ENCODE measurements around the gene ZAR1. TPM values are rescaled to one million over a fixed set of nuclear protein-coding genes. Genes with fewer than 3 reads are reported as not detected.

The ZAR1 gene
- total RNA-seq, 1 experiment from 2014 or later: 0.47 TPM

DNA sequence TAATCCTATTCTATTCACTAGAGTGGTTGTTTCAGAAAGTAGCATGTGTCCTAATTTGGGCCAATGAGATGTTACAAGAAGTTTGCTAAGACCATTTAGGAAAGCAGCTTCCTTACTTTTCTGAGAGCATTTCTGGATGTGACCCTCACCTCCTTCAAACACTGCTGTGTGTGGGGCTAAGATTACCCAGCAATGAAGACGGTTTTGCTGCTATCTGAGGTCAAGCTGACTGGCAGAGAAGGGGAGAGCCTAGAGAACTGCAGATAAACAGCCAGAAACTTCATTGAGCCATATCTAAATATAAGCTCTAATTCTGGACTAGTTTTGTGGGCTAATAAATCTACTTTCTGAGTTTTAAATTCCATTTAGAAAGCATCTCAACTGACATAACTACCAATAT is 36.4 kb downstream of the ZAR1 start:
- CTCF ChIA-PET: no interaction called here
- Histone ChIP-seq H4K20me1 (ENCODE audit: insufficient read depth) (no peaks in the 10 kb centered on the region), H3K36me3 (ENCODE audit: control insufficient read depth in 1 of 2, insufficient read depth in 2 of 2, low read length in 2 of 2) (peaks cover 11 to 23% of the 10 kb centered on the region in 2 experiments), H2AFZ (ENCODE audit: low read depth, low read length, poor library complexity, severe bottlenecking) (no peak overlapping the region), H3K79me2 (ENCODE audit: insufficient read depth, low read length) (no peaks in the 10 kb centered on the region), H3K9me3 (ENCODE audit: control insufficient read depth in 1 of 2, insufficient read depth in 1 of 2, low read depth in 1 of 2, low read length in 2 of 2) (no peaks in the 10 kb centered on the region), H3K4me3 (replicated peaks in 1 of 2; ENCODE audit: low read depth in 1 of 2, low read length in 2 of 2) (no peak overlapping the region), H3K9ac (ENCODE audit: low read length) (no peak overlapping the region), H3K4me2 (ENCODE audit: low read length) (no peak overlapping the region), H3K27me3 (ENCODE audit: insufficient read depth, low read length) (no peaks in the 10 kb centered on the region), H3K27ac (ENCODE audit: low read depth, low read length) (no peak overlapping the region), H3K9me2 (ENCODE audit: insufficient read depth) (no peaks in the 10 kb centered on the region), H3K4me1 (ENCODE audit: control insufficient read depth in 1 of 2, insufficient read depth in 2 of 2, low read length in 2 of 2) (no peaks in the 10 kb centered on the region)
- no peak for DNase-seq (ENCODE audit: low read depth, low spot score)
- RAD21 ChIA-PET (ENCODE audit: low non-redundant PET in 1 of 2, low total read pairs in 2 of 2, uncharacterized antibody in 2 of 2, unreplicated experiment in 2 of 2): no interaction called here
- intact Hi-C loops (cut with micrococcal nuclease): no loop called here
- POLR2A ChIA-PET: no interaction called here
- ATAC-seq: no peak
- BruUV-seq (replicated peaks): no TSS peak
- no peak for TF ChIP-seq RAD21 (IDR thresholded peaks at IDR 0.05; ENCODE audit: low read depth)
- TF ChIP-seq EZH2phosphoT487 (IDR thresholded peaks at IDR 0.05; ENCODE audit: borderline replicate concordance): no peak
- no peak for TF ChIP-seq SRF (IDR thresholded peaks at IDR 0.05; ENCODE audit: low read depth)
- TF ChIP-seq EGR1 (IDR thresholded peaks at IDR 0.05; ENCODE audit: low read depth): no peak
- TF ChIP-seq ZNF274 (IDR thresholded peaks at IDR 0.05; ENCODE audit: low read depth, low read length): no peak
- no peak for TF ChIP-seq MAX (IDR thresholded peaks at IDR 0.05)
- TF ChIP-seq, protein P1, sequence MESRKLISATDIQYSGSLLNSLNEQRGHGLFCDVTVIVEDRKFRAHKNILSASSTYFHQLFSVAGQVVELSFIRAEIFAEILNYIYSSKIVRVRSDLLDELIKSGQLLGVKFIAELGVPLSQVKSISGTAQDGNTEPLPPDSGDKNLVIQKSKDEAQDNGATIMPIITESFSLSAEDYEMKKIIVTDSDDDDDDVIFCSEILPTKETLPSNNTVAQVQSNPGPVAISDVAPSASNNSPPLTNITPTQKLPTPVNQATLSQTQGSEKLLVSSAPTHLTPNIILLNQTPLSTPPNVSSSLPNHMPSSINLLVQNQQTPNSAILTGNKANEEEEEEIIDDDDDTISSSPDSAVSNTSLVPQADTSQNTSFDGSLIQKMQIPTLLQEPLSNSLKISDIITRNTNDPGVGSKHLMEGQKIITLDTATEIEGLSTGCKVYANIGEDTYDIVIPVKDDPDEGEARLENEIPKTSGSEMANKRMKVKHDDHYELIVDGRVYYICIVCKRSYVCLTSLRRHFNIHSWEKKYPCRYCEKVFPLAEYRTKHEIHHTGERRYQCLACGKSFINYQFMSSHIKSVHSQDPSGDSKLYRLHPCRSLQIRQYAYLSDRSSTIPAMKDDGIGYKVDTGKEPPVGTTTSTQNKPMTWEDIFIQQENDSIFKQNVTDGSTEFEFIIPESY (IDR thresholded peaks at IDR 0.05; ENCODE audit: extremely low read depth, insufficient replicate concordance, low read length): no peak
- TF ChIP-seq JUND (IDR thresholded peaks at IDR 0.05): no peak
- TF ChIP-seq EZH2 (IDR thresholded peaks at IDR 0.05): no peak
- no peak for TF ChIP-seq POLR2A (IDR thresholded peaks at IDR 0.05; ENCODE audit: borderline replicate concordance, extremely low read depth, insufficient read depth, insufficient read length)
- no peak for TF ChIP-seq TCF7L2 (IDR thresholded peaks at IDR 0.05; ENCODE audit: borderline replicate concordance, extremely low read depth, insufficient read depth, insufficient read length)
- no peak for TF ChIP-seq CEBPB (IDR thresholded peaks at IDR 0.05; ENCODE audit: low read depth)

Data from HCT116 (cell line).